Calu3 (cell line): ENCODE data around the gene EIF2B1. TPM values are rescaled to one million over a fixed set of nuclear protein-coding genes. Genes with fewer than 3 reads are reported as not detected.

Source experiments
- BruUV-seq: library from RNA; stranded (reverse); fragments of 400-500 nt; replicated peaks from 2 replicates; lab custom pipeline; 2021; lab: Mats Ljungman, UMichigan
- CTCF ChIA-PET: fragments of 300-600 bp; sonication (Branson Sonifier 250); formaldehyde crosslinking; loops from one replicate; lab custom pipeline; 2022; ENCODE audit warnings: antibody characterized with exemption; lab: Charles Lee
- DNase-seq: peaks from one replicate; pipeline ENCODE4 v3.0.0; 2022
- H3K27ac Mint-ChIP-seq: one replicate; pipeline ENCODE4 v1.8.0; 2022; ENCODE audit warnings: mixed read lengths; ENCODE audit not compliant: unreplicated experiment
- H3K27me3 Mint-ChIP-seq: one replicate; pipeline ENCODE4 v1.8.0; 2022; ENCODE audit warnings: mixed read lengths; ENCODE audit not compliant: unreplicated experiment
- H3K36me3 Mint-ChIP-seq: one replicate; pipeline ENCODE4 v1.8.0; 2022; ENCODE audit warnings: mild to moderate bottlenecking, moderate library complexity, mixed read lengths; ENCODE audit not compliant: insufficient read depth, unreplicated experiment
- H3K4me1 Mint-ChIP-seq: one replicate; pipeline ENCODE4 v1.8.0; 2022; ENCODE audit warnings: mild to moderate bottlenecking, low read depth, mixed read lengths; ENCODE audit not compliant: unreplicated experiment
- H3K4me3 Mint-ChIP-seq: one replicate; pipeline ENCODE4 v1.8.0; 2022; ENCODE audit warnings: mild to moderate bottlenecking, low read depth, moderate library complexity, mixed read lengths; ENCODE audit not compliant: unreplicated experiment
- H3K9me3 Mint-ChIP-seq: one replicate; pipeline ENCODE4 v1.8.0; 2022; ENCODE audit warnings: low read depth, mixed read lengths; ENCODE audit not compliant: unreplicated experiment
- intact Hi-C: fragments of 100-400 bp; cut with micrococcal nuclease; formaldehyde crosslinking; loops from one replicate; pipeline ENCODE4 v1.10.0; 2022; ENCODE audit not compliant: unreplicated experiment
- total RNA-seq: library from RNA; stranded (reverse); gene quantifications from 2 replicates; pipeline ENCODE4 v1.2.3, GENCODE V29; 2022
- TF ChIP-seq, protein P1 (sequence below): fragments of 200-600 bp; IDR thresholded peaks from one replicate; pipeline ENCODE4 v1.8.0; 2022; ENCODE audit warnings: antibody characterized with exemption; ENCODE audit not compliant: unreplicated experiment

Gene EIF2B1
- total RNA-seq, 1 experiment from 2014 or later = 57.0 TPM

DNA sequence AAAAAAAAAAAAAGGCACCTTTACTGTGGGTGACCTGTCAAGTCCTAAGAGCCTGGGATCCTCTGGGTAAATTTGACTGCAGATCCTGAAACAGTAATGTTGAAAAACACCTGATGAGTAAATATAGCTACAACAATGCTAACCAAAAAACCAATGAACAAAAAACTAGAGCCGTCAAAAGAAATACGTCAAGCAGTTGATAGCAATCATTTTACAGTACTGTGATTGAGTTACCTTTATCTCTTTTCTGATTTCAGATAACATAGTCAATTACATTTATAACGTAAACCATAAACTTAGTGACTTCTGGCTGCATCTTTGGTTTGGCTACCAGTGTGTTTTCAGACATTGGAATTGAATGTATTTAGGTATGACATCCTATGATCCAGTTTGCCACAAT is 55.2 kb downstream of the EIF2B1 start:
- intact Hi-C loops = no loop called here
- DNase-seq = no peak
- BruUV-seq = no TSS peak
- Mint-ChIP-seq H3K27me3 (peaks cover 13% of the 10 kb centered on the region), H3K4me1 (peaks cover 12% of the 10 kb centered on the region), H3K27ac (no peak overlapping the region), H3K9me3 (no peaks in the 10 kb centered on the region), H3K36me3 (peaks cover 12% of the 10 kb centered on the region), H3K4me3 (no peak overlapping the region)
- CTCF ChIA-PET = no interaction called here
- TF ChIP-seq, protein P1, sequence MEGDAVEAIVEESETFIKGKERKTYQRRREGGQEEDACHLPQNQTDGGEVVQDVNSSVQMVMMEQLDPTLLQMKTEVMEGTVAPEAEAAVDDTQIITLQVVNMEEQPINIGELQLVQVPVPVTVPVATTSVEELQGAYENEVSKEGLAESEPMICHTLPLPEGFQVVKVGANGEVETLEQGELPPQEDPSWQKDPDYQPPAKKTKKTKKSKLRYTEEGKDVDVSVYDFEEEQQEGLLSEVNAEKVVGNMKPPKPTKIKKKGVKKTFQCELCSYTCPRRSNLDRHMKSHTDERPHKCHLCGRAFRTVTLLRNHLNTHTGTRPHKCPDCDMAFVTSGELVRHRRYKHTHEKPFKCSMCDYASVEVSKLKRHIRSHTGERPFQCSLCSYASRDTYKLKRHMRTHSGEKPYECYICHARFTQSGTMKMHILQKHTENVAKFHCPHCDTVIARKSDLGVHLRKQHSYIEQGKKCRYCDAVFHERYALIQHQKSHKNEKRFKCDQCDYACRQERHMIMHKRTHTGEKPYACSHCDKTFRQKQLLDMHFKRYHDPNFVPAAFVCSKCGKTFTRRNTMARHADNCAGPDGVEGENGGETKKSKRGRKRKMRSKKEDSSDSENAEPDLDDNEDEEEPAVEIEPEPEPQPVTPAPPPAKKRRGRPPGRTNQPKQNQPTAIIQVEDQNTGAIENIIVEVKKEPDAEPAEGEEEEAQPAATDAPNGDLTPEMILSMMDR = no peak

DNA sequence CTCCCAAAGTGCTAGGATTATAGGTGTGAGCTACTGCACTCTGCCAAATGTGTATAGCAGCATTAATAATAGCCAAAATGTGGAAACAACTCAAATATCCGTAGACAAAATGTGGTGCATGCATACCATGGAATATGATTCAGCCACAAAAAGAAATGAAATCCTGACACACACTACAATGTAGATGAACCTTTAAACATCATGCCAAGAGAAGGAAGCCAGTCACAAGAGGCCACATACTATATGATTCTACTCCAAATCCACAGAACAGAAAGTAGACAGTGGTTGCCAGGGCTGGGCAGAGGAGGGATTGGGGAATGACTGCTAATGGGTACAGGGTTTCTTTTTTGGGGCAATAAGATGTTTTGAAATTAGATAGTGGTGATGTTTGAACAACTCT is 56.9 kb downstream of the EIF2B1 start:
- intact Hi-C loops = no loop called here
- H3K36me3 Mint-ChIP-seq = no peaks in the 10 kb centered on the region
- no peak overlapping the region for H3K27ac Mint-ChIP-seq
- CTCF ChIA-PET = no interaction called here
- DNase-seq = no peak
- TF ChIP-seq, protein P1 = no peak
- no TSS peak for BruUV-seq
- no peaks in the 10 kb centered on the region for H3K4me1 Mint-ChIP-seq
- no peak overlapping the region for H3K4me3 Mint-ChIP-seq
- H3K9me3 Mint-ChIP-seq = no peaks in the 10 kb centered on the region
- peaks cover 14% of the 10 kb centered on the region for H3K27me3 Mint-ChIP-seq

DNA sequence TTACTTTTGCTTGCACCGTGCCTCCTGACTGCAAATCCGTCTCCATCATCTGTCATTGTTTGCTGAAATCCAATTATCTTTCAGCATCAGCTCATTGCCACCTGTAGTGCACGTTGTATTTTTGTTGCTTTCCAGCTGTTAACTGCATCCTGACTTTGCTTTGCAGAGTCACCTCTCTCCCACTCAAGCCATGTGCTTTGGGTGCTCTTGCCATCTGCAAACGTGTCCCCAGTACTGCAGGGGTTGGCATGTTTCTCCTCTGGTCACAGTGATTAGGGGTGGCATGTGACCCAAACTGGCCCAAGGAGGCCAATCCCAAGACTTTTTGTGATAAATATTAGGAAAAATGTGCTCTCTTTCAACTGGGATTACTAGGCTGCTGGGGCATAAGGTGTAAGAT is 59.6 kb downstream of the EIF2B1 start:
- no peaks in the 10 kb centered on the region for H3K9me3 Mint-ChIP-seq
- TF ChIP-seq, protein P1 = no peak
- intact Hi-C loops = no loop called here
- CTCF ChIA-PET = no interaction called here
- H3K27me3 Mint-ChIP-seq = peaks cover 14% of the 10 kb centered on the region
- H3K4me1 Mint-ChIP-seq = peaks cover 8% of the 10 kb centered on the region
- DNase-seq = no peak
- no peak overlapping the region for H3K4me3 Mint-ChIP-seq
- no peaks in the 10 kb centered on the region for H3K36me3 Mint-ChIP-seq
- no peak overlapping the region for H3K27ac Mint-ChIP-seq
- BruUV-seq = no TSS peak

DNA sequence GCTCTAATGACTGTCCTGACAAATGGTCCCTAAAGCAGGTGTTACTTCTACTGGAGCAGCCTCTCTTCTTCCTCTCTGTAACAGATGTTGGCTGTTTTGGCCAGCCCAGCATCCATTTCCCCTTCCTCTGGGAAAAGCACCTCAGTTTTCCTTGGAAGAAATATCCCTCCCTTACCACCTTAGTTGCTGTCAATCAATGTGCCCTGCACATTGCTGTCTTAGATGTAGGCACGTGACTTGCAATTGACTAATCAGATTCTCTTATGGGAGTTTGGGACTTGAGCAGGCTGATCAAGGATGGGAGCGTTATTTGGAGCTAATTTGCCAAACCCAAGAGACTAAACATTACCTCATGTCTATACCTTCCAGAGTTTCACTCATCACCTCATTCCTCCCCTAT is 61.1 kb downstream of the EIF2B1 start:
- CTCF ChIA-PET = no interaction called here
- no TSS peak for BruUV-seq
- no peaks in the 10 kb centered on the region for H3K36me3 Mint-ChIP-seq

More for the DNA sequence above, 61.1 kb downstream of the EIF2B1 start:
- no peak overlapping the region for H3K27ac Mint-ChIP-seq
- H3K9me3 Mint-ChIP-seq = no peaks in the 10 kb centered on the region
- DNase-seq = no peak
- TF ChIP-seq, protein P1 = no peak
- peaks cover 14% of the 10 kb centered on the region for H3K27me3 Mint-ChIP-seq
- intact Hi-C loops = no loop called here
- H3K4me1 Mint-ChIP-seq = peaks cover 8% of the 10 kb centered on the region
- no peak overlapping the region for H3K4me3 Mint-ChIP-seq
